Muscle of leg (tissue), 11 donors: Measurements from ENCODE around the gene ANK2. TPM values are rescaled to one million over a fixed set of nuclear protein-coding genes. Genes with fewer than 3 reads are reported as not detected.
A peak's percentile ranks its signal among the peaks of the same experiment; 100 is the strongest.

ENCODE experiments used
- DNase-seq: peaks from one replicate; pipeline ENCODE4 v3.0.0; 2013
- H3K27ac ChIP-seq: one replicate; pipeline ENCODE4 v1.5.1; 2013; ENCODE audit warnings: mild to moderate bottlenecking, low read length, control low read depth
- H3K27me3 ChIP-seq: one replicate; pipeline ENCODE4 v1.6.1; 2013; ENCODE audit warnings: low read length; ENCODE audit not compliant: control insufficient read depth, insufficient read depth
- H3K36me3 ChIP-seq: one replicate; pipeline ENCODE4 v1.6.1; 2013; ENCODE audit warnings: low read length; ENCODE audit not compliant: control insufficient read depth, insufficient read depth
- H3K4me1 ChIP-seq: one replicate; pipeline ENCODE4 v1.6.1; 2013; ENCODE audit warnings: low read length; ENCODE audit not compliant: control insufficient read depth, insufficient read depth
- H3K4me3 ChIP-seq: one replicate; pipeline ENCODE4 v1.5.1; 2013; ENCODE audit warnings: low read length, control low read depth
- H3K9me3 ChIP-seq: replicated peaks from 2 replicates; pipeline ENCODE4 v1.6.1; 2013; ENCODE audit warnings: low read depth, low read length; ENCODE audit not compliant: control insufficient read depth
- WGBS: methylation state at CpG from one replicate; pipeline ENCODE4 v1.1.5; 2013; ENCODE audit warnings: missing lambda C conversion rate; ENCODE audit not compliant: insufficient coverage; 5-methylcytosine and 5-hydroxymethylcytosine counted together
- polyA plus RNA-seq, 8 donors: library from polyadenylated mRNA; unstranded; fragments of 120-200 nt; gene quantifications; one replicate each; pipeline versions ENCODE4 v1.2.1 to v1.2.3, GENCODE V29; 2013; ENCODE audit warnings: inconsistent platforms in 1 of 8, low replicate concordance in 1 of 8; ENCODE audit not compliant: insufficient read length in 8 of 8, insufficient read depth in 1 of 8
- total RNA-seq: library from RNA; stranded (reverse); fragments of 120-200 nt; gene quantifications from one replicate; pipeline ENCODE4 v1.2.4, GENCODE V29; 2013

ANK2 gene
- total and polyA plus RNA-seq, 9 donors, result 160 to 285 (median 233) TPM

DNA sequence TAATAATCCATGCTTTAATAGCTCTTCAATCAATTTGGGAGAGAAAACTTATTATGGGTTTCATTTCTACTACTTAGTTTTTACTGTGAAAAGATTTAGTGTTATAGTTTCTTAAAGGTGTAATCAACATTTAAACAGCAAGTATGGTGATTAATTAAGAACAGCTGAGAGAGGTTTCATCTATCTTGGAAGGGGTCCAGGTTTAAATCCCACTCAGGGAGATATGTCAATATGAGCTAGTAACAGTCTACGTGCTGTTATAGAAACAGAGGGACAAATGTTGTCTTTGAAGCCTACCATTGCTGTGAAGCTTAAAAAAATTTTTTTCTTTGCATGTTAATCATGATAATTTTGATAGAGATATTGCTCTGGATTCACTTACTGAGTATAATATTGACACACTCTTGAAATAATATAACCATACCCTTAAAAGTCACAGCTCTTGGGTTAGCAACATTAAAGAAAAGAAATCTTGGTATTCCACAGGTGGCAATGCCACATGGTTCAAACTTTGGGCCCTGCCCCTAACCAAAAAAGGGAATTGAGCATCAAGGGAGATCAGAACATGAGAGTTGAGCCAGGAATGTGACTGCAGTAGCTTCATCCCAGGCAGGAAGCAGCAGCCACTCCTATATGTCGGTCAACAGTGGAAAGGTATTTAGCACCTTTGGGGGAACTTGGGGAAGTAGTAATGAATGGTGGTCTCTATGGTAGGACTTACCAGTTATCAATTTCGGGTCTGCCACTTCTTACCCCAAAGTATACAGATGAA, 107.8 kb downstream of the ANK2 start:
- no peaks in the 10 kb centered on the region for H3K36me3 ChIP-seq
- H3K27me3 ChIP-seq, result no peaks in the 10 kb centered on the region
- peak overlapping the region; percentile 42 for H3K27ac ChIP-seq
- H3K9me3 ChIP-seq, result no peaks in the 10 kb centered on the region
- H3K4me3 ChIP-seq, result no peak overlapping the region
- peaks cover 2% of the 10 kb centered on the region for H3K4me1 ChIP-seq
- peak; percentile 68 for DNase-seq
- 40% methylated on average over 1 of the region's 3 CpGs for WGBS

DNA sequence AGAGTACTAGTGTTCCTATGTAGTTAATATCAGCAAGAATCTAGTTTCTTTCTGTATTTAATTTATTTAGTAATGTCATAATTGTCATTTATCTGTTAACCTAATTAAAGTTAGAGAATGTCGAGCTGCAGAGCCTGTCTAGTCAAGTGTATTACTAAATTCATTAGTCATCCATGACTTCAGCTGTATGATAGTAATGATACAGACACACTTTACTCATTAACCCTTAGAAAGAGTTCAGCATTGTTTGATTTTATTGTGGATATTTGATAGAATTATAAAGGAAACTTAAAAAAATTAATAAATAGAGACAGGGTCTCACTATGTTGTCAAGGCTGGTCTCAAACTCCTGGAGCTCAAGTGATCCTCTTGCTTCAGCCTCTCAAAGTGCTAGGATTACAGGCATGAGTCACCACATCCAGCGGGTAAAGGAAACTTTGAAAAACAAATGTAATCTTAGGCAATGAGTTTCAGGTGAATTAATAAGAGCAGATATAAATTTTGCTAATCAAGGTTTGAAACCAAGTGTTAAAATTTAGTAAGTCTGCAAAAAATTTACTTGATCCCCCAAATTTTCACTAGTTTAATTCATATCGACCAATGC, 110.6 kb downstream of the ANK2 start:
- Histone ChIP-seq H3K36me3 (no peaks in the 10 kb centered on the region), H3K9me3 (no peaks in the 10 kb centered on the region), H3K4me1 (peaks cover 2% of the 10 kb centered on the region), H3K27me3 (no peaks in the 10 kb centered on the region), H3K27ac (no peak overlapping the region), H3K4me3 (no peak overlapping the region)
- DNase-seq, result no peak
- 80% methylated on average over 1 of the region's 3 CpGs for WGBS

DNA sequence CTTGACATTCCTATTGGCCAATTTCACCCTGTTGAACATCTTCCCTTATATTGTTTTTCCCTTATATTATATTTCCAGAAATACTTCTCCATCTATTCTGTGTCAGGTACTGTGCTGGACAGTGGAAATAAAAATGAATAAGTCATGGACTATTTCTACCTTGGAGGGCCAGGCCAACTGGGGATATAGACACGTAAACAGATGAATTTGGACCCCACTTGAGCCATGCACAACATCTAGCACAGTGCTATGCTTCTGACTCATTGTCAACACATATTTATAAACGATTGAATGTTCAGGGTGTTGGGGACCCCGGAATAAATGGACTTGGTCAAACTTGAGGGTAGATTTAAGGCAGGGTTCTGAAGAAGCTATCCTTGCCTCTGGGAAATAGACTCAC, 111.1 kb downstream of the ANK2 start:
- no peak overlapping the region for H3K4me3 ChIP-seq
- H3K4me1 ChIP-seq, result peaks cover 2% of the 10 kb centered on the region
- no peak for DNase-seq
- no peaks in the 10 kb centered on the region for H3K9me3 ChIP-seq
- no peak overlapping the region for H3K27ac ChIP-seq
- H3K27me3 ChIP-seq, result no peaks in the 10 kb centered on the region
- no CpG with 5 or more reads among the region's 3 CpGs for WGBS
- H3K36me3 ChIP-seq, result no peaks in the 10 kb centered on the region

DNA sequence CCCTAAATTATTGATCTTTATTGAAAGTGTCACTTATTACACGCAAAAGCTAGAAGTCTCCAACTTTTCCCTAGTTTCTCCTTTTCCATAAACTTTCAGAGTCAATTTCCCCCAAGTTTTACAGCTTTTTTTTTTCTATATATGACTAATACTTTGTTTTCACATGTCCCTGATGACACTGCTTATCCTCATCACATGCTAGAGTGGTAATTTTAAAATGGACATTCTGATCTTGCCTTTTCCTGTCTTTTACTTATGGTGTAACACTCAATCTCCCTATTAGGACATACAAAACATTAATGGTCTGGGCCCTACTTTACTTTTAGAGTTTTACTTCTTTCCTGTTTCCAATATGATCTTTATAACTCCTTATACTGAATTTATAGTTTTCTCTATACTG, 112.6 kb downstream of the ANK2 start:
- H3K9me3 ChIP-seq, result no peaks in the 10 kb centered on the region
- no peaks in the 10 kb centered on the region for H3K27me3 ChIP-seq
- no peak overlapping the region for H3K27ac ChIP-seq
- no CpG with 5 or more reads among the region's 1 CpG for WGBS
- H3K4me1 ChIP-seq, result peaks cover 2% of the 10 kb centered on the region
- no peak for DNase-seq
- no peak overlapping the region for H3K4me3 ChIP-seq
- no peaks in the 10 kb centered on the region for H3K36me3 ChIP-seq

DNA sequence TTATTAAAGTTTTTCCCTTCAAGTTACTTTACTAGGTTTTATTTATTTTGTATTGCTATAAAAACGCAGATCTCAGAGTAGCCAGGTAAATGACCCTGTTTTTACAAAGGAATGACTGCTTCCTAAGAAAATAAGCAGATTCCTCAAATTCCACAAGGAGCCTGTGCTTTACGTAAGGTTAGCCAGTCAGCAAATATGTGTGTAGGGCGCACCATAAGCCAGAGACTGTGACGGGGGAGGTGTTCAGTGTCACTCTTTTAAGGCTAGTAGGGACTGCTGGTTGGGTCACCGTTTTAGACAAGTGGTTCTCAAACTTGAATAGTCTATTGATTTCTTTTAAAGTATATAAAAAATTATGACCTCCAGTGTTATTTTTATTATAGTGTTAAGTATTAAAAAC, 119.9 kb downstream of the ANK2 start:
- DNase-seq, result no peak
- H3K27ac ChIP-seq, result no peak overlapping the region
- H3K36me3 ChIP-seq, result no peaks in the 10 kb centered on the region
- H3K27me3 ChIP-seq, result no peaks in the 10 kb centered on the region
- H3K9me3 ChIP-seq, result no peaks in the 10 kb centered on the region
- WGBS, result no CpG with 5 or more reads among the region's 5 CpGs
- peaks cover 10% of the 10 kb centered on the region for H3K4me1 ChIP-seq
- H3K4me3 ChIP-seq, result no peak overlapping the region

DNA sequence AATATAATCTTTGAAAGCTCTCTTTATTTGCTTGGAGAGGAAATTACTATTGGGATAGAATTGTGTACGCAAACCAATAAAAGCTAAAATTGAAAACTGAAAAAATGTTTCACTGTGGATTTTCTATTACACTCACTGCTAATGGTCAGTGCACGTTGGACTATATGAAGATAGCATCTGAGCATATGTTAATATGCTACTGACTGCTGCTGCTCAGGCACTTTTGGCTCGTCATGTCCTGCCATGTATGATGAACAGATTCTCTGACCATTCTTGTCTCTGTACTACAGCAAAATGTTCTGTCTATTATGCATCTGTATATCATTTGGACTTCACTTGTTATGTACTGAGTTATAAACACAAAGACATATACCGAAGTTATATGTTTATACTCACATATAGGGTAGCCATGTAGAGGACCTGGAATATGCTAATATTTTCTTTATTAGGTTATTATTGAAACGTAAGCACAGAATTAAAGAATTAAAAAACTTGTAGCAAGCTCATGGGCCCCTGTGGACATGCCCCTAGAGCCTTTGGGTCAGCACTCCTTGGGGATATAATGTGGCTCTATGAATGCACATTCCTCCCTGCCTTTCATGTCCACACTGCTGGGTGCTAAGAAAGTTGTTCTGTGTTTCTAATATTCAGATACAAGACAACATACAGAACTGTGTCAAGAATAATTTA, 120.8 kb downstream of the ANK2 start:
- DNase-seq, result no peak
- Histone ChIP-seq H3K27me3 (no peaks in the 10 kb centered on the region), H3K4me3 (no peak overlapping the region), H3K9me3 (no peaks in the 10 kb centered on the region), H3K27ac (peak overlapping the region; percentile 67), H3K4me1 (peaks cover 10% of the 10 kb centered on the region), H3K36me3 (peaks cover under 1% of the 10 kb centered on the region)
- no CpG with 5 or more reads among the region's 5 CpGs for WGBS

DNA sequence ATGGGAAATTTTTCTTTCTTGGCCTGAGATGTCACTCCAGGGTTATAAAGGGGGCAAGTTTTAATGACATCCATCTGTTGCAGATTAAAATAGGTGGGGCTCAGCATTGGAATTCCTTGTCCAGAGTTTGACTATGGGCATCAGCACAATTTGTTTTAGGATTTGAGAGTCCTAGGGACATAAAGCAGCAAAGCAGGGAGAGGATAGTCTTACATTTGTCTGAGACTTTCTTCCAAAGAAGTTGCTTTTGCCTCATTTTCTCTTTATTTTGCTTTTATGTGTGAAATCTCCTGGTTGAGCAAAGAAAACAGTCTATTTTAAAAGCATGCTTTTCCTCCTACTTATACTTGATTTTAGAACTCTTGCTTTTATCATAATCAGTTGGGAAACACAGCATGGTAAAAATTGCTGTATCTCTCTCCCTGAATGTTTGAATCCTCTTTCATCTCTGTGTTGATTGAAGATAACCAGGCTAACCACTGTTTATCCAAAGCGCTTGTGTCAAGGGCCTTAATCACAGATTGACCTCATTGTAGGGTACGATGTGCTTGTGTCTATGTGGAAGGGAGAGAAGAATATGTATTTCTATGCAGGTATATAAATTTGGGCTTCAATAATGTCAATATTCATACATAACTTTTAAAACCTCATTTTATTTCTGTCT, 121.5 kb downstream of the ANK2 start:
- DNase-seq, result peak; percentile 83
- H3K4me1 ChIP-seq, result peaks cover 10% of the 10 kb centered on the region
- no CpG with 5 or more reads among the region's 2 CpGs for WGBS
- no peaks in the 10 kb centered on the region for H3K9me3 ChIP-seq
- peaks cover 7% of the 10 kb centered on the region for H3K36me3 ChIP-seq
- H3K4me3 ChIP-seq, result no peak overlapping the region
- peak overlapping the region; percentile 67 for H3K27ac ChIP-seq
- no peaks in the 10 kb centered on the region for H3K27me3 ChIP-seq

DNA sequence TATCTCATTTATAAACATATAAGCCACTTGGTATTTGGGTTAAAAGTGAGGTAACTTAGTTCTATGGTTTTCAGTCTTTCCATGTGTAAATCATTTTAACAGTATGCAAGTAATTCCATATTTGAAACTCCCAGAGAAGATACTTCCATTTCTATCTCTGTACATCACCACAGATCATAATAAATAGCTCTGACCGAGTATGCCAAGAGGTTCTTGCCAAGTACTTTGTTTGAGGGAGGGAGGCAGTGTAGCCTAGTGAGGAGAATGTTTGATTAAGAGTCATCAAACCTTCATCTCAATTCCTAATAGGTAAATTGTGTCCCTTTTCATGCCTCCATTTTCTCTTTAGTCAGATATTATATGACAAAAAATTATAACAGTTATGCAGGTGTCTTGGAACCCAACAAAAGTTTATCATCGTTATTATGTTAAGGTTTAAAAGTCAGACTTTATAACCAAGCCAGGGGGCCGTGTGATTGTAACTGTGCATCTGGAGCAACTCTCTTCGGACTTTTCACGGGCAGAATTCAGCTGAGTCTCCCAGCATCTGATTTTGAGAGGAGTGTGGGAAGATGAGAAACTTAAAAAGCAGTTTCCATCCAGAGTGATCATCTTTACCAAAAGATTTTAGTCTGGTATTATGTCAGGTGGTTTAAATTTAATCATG, 123.8 kb downstream of the ANK2 start:
- no CpG with 5 or more reads among the region's 5 CpGs for WGBS
- peak; percentile 77 for DNase-seq
- H3K27me3 ChIP-seq, result no peaks in the 10 kb centered on the region
- H3K9me3 ChIP-seq, result no peaks in the 10 kb centered on the region
- H3K27ac ChIP-seq, result peak overlapping the region; percentile 73
- H3K36me3 ChIP-seq, result peaks cover 7% of the 10 kb centered on the region
- no peak overlapping the region for H3K4me3 ChIP-seq
- peaks cover 10% of the 10 kb centered on the region for H3K4me1 ChIP-seq

DNA sequence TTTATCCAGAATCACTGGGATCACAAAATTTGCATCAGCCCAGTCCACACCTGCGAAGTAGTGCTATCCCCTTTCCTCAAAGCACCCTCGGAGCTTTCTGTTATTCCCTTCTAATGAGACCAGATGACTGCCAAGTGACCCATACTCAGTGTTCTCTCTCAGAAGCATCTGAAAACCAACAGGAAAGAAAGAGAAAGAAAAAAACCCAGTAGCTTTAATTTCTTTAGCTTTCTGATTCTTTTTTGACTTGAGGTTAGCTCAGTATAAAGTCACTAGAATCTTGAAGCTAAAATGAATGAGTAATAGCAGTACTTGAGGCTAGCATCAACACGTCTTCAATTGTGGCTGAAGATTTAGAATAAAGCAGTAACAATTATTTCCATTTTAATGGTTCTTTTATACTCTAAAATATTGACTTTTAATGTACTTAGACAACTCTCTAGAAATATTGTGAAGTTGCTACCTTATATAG, 124.4 kb downstream of the ANK2 start:
- no CpG with 5 or more reads among the region's 3 CpGs for WGBS
- Histone ChIP-seq H3K4me1 (peaks cover 10% of the 10 kb centered on the region), H3K9me3 (no peaks in the 10 kb centered on the region), H3K36me3 (peaks cover 7% of the 10 kb centered on the region), H3K27ac (peak overlapping the region; percentile 73), H3K27me3 (no peaks in the 10 kb centered on the region), H3K4me3 (no peak overlapping the region)
- DNase-seq, result peak; percentile 70
